ENCODE results near the gene RTN4R. TPM values are rescaled to one million over a fixed set of nuclear protein-coding genes. Genes with fewer than 3 reads are reported as not detected.

Gene RTN4R
- total RNA-seq, 2 experiments from 2014 or later: 0.36 to 0.50 TPM

DNA sequence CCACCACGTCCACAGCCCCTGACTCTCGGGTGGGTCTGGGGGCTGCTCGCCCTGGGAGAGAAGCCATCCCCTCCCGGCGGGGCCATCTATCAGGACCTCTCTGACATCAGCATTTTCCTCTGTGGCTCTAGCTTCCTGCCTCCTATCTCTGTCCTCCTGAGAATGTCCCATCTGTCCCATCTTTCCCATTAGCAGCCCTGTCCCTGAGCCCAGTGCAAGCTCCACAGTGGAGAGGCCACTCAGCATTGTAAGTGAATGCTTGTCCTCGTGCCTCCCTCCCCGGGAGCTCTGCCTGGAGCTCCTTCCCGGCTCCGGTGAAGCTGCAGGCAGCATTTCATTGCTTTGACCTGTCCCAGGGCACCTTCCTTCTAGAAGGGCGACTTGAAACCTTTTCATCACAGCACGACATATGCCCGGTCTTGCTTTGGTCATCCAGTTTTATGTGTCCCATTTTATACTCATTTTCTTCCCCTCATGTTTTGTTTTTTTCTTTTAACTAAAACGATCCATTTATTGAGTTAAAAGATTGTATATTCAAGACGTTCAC is 49.7 kb downstream of the RTN4R start:
- Mint-ChIP-seq H3K27ac (no peak overlapping the region), H3K27me3 (no peaks in the 10 kb centered on the region), H3K4me1 (ENCODE audit: low read depth) (no peaks in the 10 kb centered on the region), H3K9me3 (no peaks in the 10 kb centered on the region), H3K36me3 (ENCODE audit: low read depth) (no peaks in the 10 kb centered on the region), H3K4me3 (no peak overlapping the region)
- ChIA-PET CTCF (no interaction called here), POLR2A (no interaction called here)
- no peaks in the 10 kb centered on the region for H3K27me3 ChIP-seq (ENCODE audit: control insufficient read depth in 1 of 2, insufficient read depth in 2 of 2, low read length in 2 of 2)
- no peak for DNase-seq
- peaks cover 0 to 7% of the 10 kb centered on the region in 2 experiments for H3K9me3 ChIP-seq (ENCODE audit: control insufficient read depth in 1 of 2, insufficient read depth in 1 of 2, low read length in 2 of 2)
- no peak overlapping the region for H3K27ac ChIP-seq (ENCODE audit: low read depth in 1 of 2, low read length in 2 of 2)
- H3K4me3 ChIP-seq (ENCODE audit: low read length): no peak overlapping the region
- TF ChIP-seq, protein P1, sequence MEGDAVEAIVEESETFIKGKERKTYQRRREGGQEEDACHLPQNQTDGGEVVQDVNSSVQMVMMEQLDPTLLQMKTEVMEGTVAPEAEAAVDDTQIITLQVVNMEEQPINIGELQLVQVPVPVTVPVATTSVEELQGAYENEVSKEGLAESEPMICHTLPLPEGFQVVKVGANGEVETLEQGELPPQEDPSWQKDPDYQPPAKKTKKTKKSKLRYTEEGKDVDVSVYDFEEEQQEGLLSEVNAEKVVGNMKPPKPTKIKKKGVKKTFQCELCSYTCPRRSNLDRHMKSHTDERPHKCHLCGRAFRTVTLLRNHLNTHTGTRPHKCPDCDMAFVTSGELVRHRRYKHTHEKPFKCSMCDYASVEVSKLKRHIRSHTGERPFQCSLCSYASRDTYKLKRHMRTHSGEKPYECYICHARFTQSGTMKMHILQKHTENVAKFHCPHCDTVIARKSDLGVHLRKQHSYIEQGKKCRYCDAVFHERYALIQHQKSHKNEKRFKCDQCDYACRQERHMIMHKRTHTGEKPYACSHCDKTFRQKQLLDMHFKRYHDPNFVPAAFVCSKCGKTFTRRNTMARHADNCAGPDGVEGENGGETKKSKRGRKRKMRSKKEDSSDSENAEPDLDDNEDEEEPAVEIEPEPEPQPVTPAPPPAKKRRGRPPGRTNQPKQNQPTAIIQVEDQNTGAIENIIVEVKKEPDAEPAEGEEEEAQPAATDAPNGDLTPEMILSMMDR (IDR thresholded peaks at IDR 0.05): no peak
- H3K36me3 ChIP-seq (ENCODE audit: insufficient read depth, low read length): no peaks in the 10 kb centered on the region
- no peaks in the 10 kb centered on the region for H3K4me1 ChIP-seq (ENCODE audit: insufficient read depth, low read length)
- no peak for ATAC-seq (ENCODE audit: poor library complexity)
- intact Hi-C loops (cut with DNase I, micrococcal nuclease): loop anchor here in 1 of 2 experiments (5.0 kb wide), 1 partner anchor 36 kb away; no protein-coding TSS in a partner anchor

DNA sequence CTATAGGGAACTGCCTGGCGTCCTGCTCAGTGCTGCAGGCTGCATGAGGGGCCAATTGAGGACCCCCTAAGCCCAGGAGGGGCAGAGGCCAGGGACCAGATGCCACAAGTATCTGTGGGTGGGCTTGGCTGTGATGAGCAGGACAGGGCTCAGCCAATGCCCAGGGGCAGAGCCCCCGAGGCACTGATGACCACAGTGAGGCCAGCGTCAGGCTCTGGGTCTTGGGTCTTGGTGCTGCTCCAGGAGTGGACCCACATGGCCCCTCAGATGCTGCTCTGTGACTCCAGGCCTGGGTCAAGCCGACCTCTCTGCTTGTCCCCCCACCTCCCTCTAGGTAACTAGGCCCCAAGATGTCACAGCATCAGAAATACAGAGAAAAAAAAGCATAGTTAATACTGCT is 50.6 kb downstream of the RTN4R start:
- ATAC-seq (ENCODE audit: poor library complexity): no peak
- no peaks in the 10 kb centered on the region for H3K27me3 Mint-ChIP-seq
- Histone ChIP-seq H3K4me3 (ENCODE audit: low read length) (no peak overlapping the region), H3K27me3 (ENCODE audit: control insufficient read depth in 1 of 2, insufficient read depth in 2 of 2, low read length in 2 of 2) (no peaks in the 10 kb centered on the region), H3K9me3 (ENCODE audit: control insufficient read depth in 1 of 2, insufficient read depth in 1 of 2, low read length in 2 of 2) (peaks cover 0 to 7% of the 10 kb centered on the region in 2 experiments), H3K27ac (ENCODE audit: low read depth in 1 of 2, low read length in 2 of 2) (no peak overlapping the region), H3K36me3 (ENCODE audit: insufficient read depth, low read length) (no peaks in the 10 kb centered on the region), H3K4me1 (ENCODE audit: insufficient read depth, low read length) (no peaks in the 10 kb centered on the region)
- TF ChIP-seq, protein P1 (IDR thresholded peaks at IDR 0.05): no peak
- H3K4me3 Mint-ChIP-seq: no peak overlapping the region
- no peaks in the 10 kb centered on the region for H3K4me1 Mint-ChIP-seq (ENCODE audit: low read depth)
- intact Hi-C loops (cut with DNase I, micrococcal nuclease): loop anchor here in 1 of 2 experiments (5.0 kb wide), 1 partner anchor 35 kb away; no protein-coding TSS in a partner anchor
- DNase-seq: no peak
- CTCF ChIA-PET: no interaction called here
- no peaks in the 10 kb centered on the region for H3K36me3 Mint-ChIP-seq (ENCODE audit: low read depth)
- no peak overlapping the region for H3K27ac Mint-ChIP-seq
- POLR2A ChIA-PET: no interaction called here
- no peaks in the 10 kb centered on the region for H3K9me3 Mint-ChIP-seq

DNA sequence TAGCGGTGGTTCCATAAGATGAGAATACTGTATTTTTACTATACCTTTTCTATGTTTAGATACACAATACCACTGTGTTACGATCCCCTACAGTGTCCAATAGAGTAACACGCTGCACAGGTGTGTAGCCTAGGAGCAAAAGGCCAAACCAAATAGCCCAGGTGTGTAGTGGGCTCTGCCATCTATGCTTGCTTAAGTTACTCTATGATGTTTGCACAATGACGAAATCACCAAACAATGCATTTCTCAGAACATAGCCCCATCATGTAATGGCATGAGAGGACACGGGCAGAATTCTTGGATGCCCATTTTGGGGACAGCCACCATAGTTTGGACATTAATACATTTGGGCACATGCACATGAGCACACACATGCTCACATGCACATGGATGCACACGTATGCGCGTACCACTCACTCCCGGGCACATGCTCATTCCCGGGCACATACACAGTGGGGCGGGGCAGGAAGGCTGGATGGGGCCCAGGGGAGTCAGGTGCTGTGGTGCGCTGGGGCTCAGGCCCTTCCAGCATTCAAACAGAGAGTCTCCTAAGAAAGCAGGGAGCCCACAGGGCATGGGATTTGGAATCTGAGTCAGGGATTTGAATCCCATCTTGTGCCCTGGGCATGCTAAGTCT is 51.1 kb downstream of the RTN4R start:
- intact Hi-C loops (cut with DNase I, micrococcal nuclease): loop anchor here in 1 of 2 experiments (5.0 kb wide), 1 partner anchor 35 kb away; no protein-coding TSS in a partner anchor
- TF ChIP-seq, protein P1 (IDR thresholded peaks at IDR 0.05): no peak
- H3K27me3 ChIP-seq (ENCODE audit: control insufficient read depth in 1 of 2, insufficient read depth in 2 of 2, low read length in 2 of 2): no peaks in the 10 kb centered on the region
- no peak overlapping the region for H3K4me3 ChIP-seq (ENCODE audit: low read length)
- no peaks in the 10 kb centered on the region for H3K9me3 Mint-ChIP-seq
- H3K4me3 Mint-ChIP-seq: no peak overlapping the region
- DNase-seq (no peak), ATAC-seq (ENCODE audit: poor library complexity) (no peak)
- no peaks in the 10 kb centered on the region for H3K4me1 Mint-ChIP-seq (ENCODE audit: low read depth)
- no peak overlapping the region for H3K27ac Mint-ChIP-seq
- no peak overlapping the region for H3K27ac ChIP-seq (ENCODE audit: low read depth in 1 of 2, low read length in 2 of 2)
- CTCF ChIA-PET: no interaction called here
- H3K27me3 Mint-ChIP-seq: no peaks in the 10 kb centered on the region
- H3K9me3 ChIP-seq (ENCODE audit: control insufficient read depth in 1 of 2, insufficient read depth in 1 of 2, low read length in 2 of 2): peaks cover 0 to 7% of the 10 kb centered on the region in 2 experiments
- H3K36me3 Mint-ChIP-seq (ENCODE audit: low read depth): no peaks in the 10 kb centered on the region
- no peaks in the 10 kb centered on the region for H3K36me3 ChIP-seq (ENCODE audit: insufficient read depth, low read length)
- POLR2A ChIA-PET: no interaction called here
- peaks cover 3% of the 10 kb centered on the region for H3K4me1 ChIP-seq (ENCODE audit: insufficient read depth, low read length)
